ENCODE data around the gene AKAP13.

DNA sequence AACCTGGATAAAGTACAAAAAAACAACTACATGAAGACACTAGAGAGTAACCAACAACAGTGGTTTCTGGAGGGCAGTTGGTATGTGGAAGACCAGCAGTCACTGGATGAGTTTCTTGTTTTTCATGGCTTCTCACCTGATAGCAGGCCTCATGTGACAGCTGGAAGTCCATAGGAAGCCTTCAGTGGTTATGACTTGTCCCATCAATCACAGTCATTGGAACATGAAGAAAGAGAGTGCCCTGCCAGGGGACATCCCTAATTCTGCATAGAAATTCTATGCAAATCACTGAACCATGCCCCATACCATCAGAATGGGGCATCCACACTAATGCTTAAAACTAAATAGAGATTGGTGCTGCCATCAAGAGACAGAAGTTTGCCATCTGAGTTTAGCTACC lies 81.6 kb downstream of the AKAP13 start:
- no peak for TF ChIP-seq L3MBTL2 (conservative IDR thresholded peaks at IDR 0.05)
- TF ChIP-seq, protein P1, sequence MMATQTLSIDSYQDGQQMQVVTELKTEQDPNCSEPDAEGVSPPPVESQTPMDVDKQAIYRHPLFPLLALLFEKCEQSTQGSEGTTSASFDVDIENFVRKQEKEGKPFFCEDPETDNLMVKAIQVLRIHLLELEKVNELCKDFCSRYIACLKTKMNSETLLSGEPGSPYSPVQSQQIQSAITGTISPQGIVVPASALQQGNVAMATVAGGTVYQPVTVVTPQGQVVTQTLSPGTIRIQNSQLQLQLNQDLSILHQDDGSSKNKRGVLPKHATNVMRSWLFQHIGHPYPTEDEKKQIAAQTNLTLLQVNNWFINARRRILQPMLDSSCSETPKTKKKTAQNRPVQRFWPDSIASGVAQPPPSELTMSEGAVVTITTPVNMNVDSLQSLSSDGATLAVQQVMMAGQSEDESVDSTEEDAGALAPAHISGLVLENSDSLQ (IDR thresholded peaks at IDR 0.05): peak; percentile 43; the same call in 1 of the 2 replicates
- TF ChIP-seq BHLHE40 (IDR thresholded peaks at IDR 0.05; ENCODE audit: borderline replicate concordance): no peak
- TF ChIP-seq FOXA1 (IDR thresholded peaks at IDR 0.05): no peak
- no peak for TF ChIP-seq SP1 (IDR thresholded peaks at IDR 0.05)
- TF ChIP-seq FOXK2 (IDR thresholded peaks at IDR 0.05): no peak
- TF ChIP-seq SUZ12 (IDR thresholded peaks at IDR 0.05): no peak
- no peak for TF ChIP-seq ARNT (IDR thresholded peaks at IDR 0.05)
- TF ChIP-seq LEF1 (IDR thresholded peaks at IDR 0.05; ENCODE audit: borderline replicate concordance): no peak
- TF ChIP-seq ELF4 (IDR thresholded peaks at IDR 0.05): no peak
- TF ChIP-seq ZNF384 (IDR thresholded peaks at IDR 0.05): no peak
- TF ChIP-seq NFRKB (IDR thresholded peaks at IDR 0.05): no peak

Measured in HEK293T (cell line).